HCT116 (cell line): ENCODE results near the gene GPR4. TPM values are rescaled to one million over a fixed set of nuclear protein-coding genes. Genes with fewer than 3 reads are reported as not detected.

Experiments
- ATAC-seq: fragments of 200-7000 bp; cut with Tn5 transposase; 2 replicates; pipeline ENCODE4 v1.9.1; 2020; ENCODE audit warnings: mild to moderate bottlenecking, moderate library complexity
- BruUV-seq: library from RNA; stranded (reverse); fragments of 400-500 nt; replicated peaks from 2 replicates; lab custom pipeline; 2021; lab: Mats Ljungman, UMichigan
- CTCF ChIA-PET: fragments of 300-600 bp; sonication (Branson Sonifier 250); formaldehyde crosslinking; loops from one replicate; lab custom pipeline; 2021; ENCODE audit warnings: antibody characterized with exemption; lab: Charles Lee
- POLR2A ChIA-PET: fragments of 300-600, 350-600 bp; sonication (Branson Sonifier 250); formaldehyde crosslinking; loops from one replicate; lab custom pipeline; 2021; ENCODE audit warnings: antibody characterized with exemption; lab: Charles Lee
- RAD21 ChIA-PET, 2 experiments: fragments of 300-600 bp; sonication (Branson Sonifier 250); formaldehyde crosslinking; loops; one replicate each; lab custom pipeline; 2023; ENCODE audit warnings: low total read pairs in 2 of 2; ENCODE audit not compliant: uncharacterized antibody in 2 of 2, unreplicated experiment in 2 of 2, low non-redundant PET in 1 of 2; lab: Charles Lee
- DNase-seq: peaks from one replicate; pipeline ENCODE4 v3.0.0-alpha.2; 2010; ENCODE audit warnings: low read depth, low spot score
- H2AFZ ChIP-seq: fragments of 200-600 bp; shearing (Covaris generic), sonication (generic); 2 replicates; pipeline ENCODE4 v1.6.1; 2017; ENCODE audit warnings: low read depth, mixed run types, mixed read lengths, antibody characterized with exemption, low read length; ENCODE audit not compliant: poor library complexity, severe bottlenecking
- H3K27ac ChIP-seq: 2 replicates; pipeline ENCODE4 v1.5.1; 2012; ENCODE audit warnings: low read depth, low read length
- H3K27me3 ChIP-seq: fragments of 200-600 bp; sonication (generic); 2 replicates; pipeline ENCODE4 v1.6.1; 2016; ENCODE audit warnings: mixed run types, low read length, mixed read lengths; ENCODE audit not compliant: insufficient read depth
- H3K36me3 ChIP-seq, 2 experiments: fragments of 200-500 bp in 1 of 2; fragments of 200-600 bp in 1 of 2; sonication (Bioruptor generic) in 1 of 2; sonication (generic) in 1 of 2; 2 replicates each; pipeline versions ENCODE4 v1.5.1 to v1.6.1; 2014 to 2016; ENCODE audit warnings: low read length in 2 of 2, inconsistent platforms in 1 of 2, mixed read lengths in 1 of 2, mixed run types in 1 of 2; ENCODE audit not compliant: insufficient read depth in 2 of 2, control insufficient read depth in 1 of 2
- H3K4me1 ChIP-seq, 2 experiments: fragments of 200-600 bp in 1 of 2; sonication (generic) in 1 of 2; 2 replicates each; pipeline versions ENCODE4 v1.5.1 to v1.6.1; 2012 to 2017; ENCODE audit warnings: low read length in 2 of 2, inconsistent platforms in 1 of 2, mild to moderate bottlenecking in 1 of 2, mixed read lengths in 1 of 2, mixed run types in 1 of 2, moderate library complexity in 1 of 2; ENCODE audit not compliant: insufficient read depth in 2 of 2, control insufficient read depth in 1 of 2
- H3K4me2 ChIP-seq: fragments of 200-600 bp; sonication (generic); 2 replicates; pipeline ENCODE4 v1.6.1; 2017; ENCODE audit warnings: mixed run types, low read length, mixed read lengths
- H3K4me3 ChIP-seq, 2 experiments: fragments of 200-600 bp in 1 of 2; sonication (generic) in 1 of 2; replicated peaks in 1 of 2; 2 replicates each; pipeline ENCODE4 v1.5.1; 2011 to 2016; ENCODE audit warnings: low read length in 2 of 2, control low read depth in 1 of 2, low read depth in 1 of 2, mild to moderate bottlenecking in 1 of 2, mixed read lengths in 1 of 2, mixed run types in 1 of 2
- H3K79me2 ChIP-seq: fragments of 200-600 bp; sonication (generic); 2 replicates; pipeline ENCODE4 v1.6.1; 2017; ENCODE audit warnings: mild to moderate bottlenecking, mixed run types, low read length, moderate library complexity, mixed read lengths; ENCODE audit not compliant: insufficient read depth
- H3K9ac ChIP-seq: fragments of 200-600 bp; sonication (generic); 2 replicates; pipeline ENCODE4 v1.6.1; 2016; ENCODE audit warnings: low read length, mixed read lengths
- H3K9me2 ChIP-seq: fragments of 200-600 bp; sonication (generic), shearing (Covaris generic); 2 replicates; pipeline ENCODE4 v1.6.1; 2017; ENCODE audit warnings: mixed run types, mild to moderate bottlenecking, moderate library complexity; ENCODE audit not compliant: insufficient read depth
- H3K9me3 ChIP-seq, 2 experiments: fragments of 200-500 bp in 1 of 2; fragments of 200-600 bp in 1 of 2; sonication (Bioruptor generic) in 1 of 2; sonication (generic) in 1 of 2; 2 replicates each; pipeline ENCODE4 v1.6.1; 2014 to 2017; ENCODE audit warnings: low read length in 2 of 2, mixed read lengths in 2 of 2, inconsistent platforms in 1 of 2, low read depth in 1 of 2, mild to moderate bottlenecking in 1 of 2, mixed run types in 1 of 2, moderate library complexity in 1 of 2; ENCODE audit not compliant: control insufficient read depth in 1 of 2, insufficient read depth in 1 of 2
- H4K20me1 ChIP-seq: fragments of 200-600 bp; sonication (generic), shearing (Covaris generic); 2 replicates; pipeline ENCODE4 v1.6.1; 2017; ENCODE audit warnings: mixed run types, mild to moderate bottlenecking, moderate library complexity; ENCODE audit not compliant: insufficient read depth
- CBX3 ChIP-seq: IDR thresholded peaks from 2 replicates; pipeline ENCODE4 v1.6.1; 2012; ENCODE audit warnings: low read depth
- EGR1 ChIP-seq: IDR thresholded peaks from 2 replicates; pipeline ENCODE4 v1.6.1; 2012; ENCODE audit warnings: low read depth
- FOSL1 ChIP-seq: IDR thresholded peaks from 2 replicates; pipeline ENCODE4 v1.6.1; 2012; ENCODE audit warnings: low read depth
- POLR2A ChIP-seq: IDR thresholded peaks from 2 replicates; pipeline ENCODE4 v1.7.0; 2011; ENCODE audit warnings: borderline replicate concordance; ENCODE audit not compliant: insufficient read depth, insufficient read length; ENCODE audit errors: extremely low read depth
- POLR2AphosphoS5 ChIP-seq: IDR thresholded peaks from 2 replicates; pipeline ENCODE4 v1.6.1; 2011; ENCODE audit warnings: mild to moderate bottlenecking, low read depth, low read length, moderate library complexity
- SP1 ChIP-seq: IDR thresholded peaks from 2 replicates; pipeline ENCODE4 v1.6.1; 2012; ENCODE audit warnings: low read depth
- TCF7L2 ChIP-seq: IDR thresholded peaks from 2 replicates; pipeline ENCODE4 v1.7.0; 2011; ENCODE audit warnings: borderline replicate concordance, inconsistent platforms; ENCODE audit not compliant: insufficient read depth, insufficient read length; ENCODE audit errors: extremely low read depth
- YY1 ChIP-seq: IDR thresholded peaks from 2 replicates; pipeline ENCODE4 v1.6.1; 2011; ENCODE audit warnings: low read length, low read depth, moderate library complexity, mild to moderate bottlenecking; ENCODE audit not compliant: insufficient replicate concordance; ENCODE audit errors: extremely low read depth
- ZBTB33 ChIP-seq: IDR thresholded peaks from 2 replicates; pipeline ENCODE4 v1.6.1; 2011; ENCODE audit warnings: mild to moderate bottlenecking, low read length, moderate library complexity; ENCODE audit not compliant: insufficient replicate concordance; ENCODE audit errors: extremely low read depth
- intact Hi-C: fragments of 100-400 bp; cut with micrococcal nuclease; formaldehyde crosslinking; loops from 2 replicates; pipeline ENCODE4 v1.10.0; 2022
- total RNA-seq: library from RNA; stranded (reverse); gene quantifications from one replicate; pipeline ENCODE4 v1.2.1, GENCODE V29; 2021; ENCODE audit not compliant: unreplicated experiment

Gene GPR4
- total RNA-seq, 1 experiment from 2014 or later, result 0.10 TPM

DNA sequence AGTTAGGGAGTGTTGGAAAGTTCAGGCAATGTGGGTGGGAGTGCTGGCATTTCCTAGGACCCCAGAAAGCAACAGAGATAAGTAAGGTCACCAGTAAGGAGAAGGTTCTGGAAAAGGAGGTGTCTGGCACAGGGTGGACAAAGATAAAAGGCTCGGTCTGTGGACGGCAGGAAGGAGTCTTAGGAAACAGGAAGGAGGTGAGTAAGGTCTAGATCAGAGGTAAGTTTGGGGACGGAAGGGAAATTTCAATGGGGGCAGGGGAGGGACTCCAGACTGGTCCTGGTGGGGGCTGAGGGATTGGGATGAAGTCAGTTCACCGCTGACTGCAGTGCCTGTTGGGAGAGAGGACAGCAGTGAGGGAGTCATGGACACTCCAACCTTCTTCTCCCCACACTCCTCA lies 9.6 kb downstream of the GPR4 start:
- DNase-seq, result no peak
- Histone ChIP-seq H3K4me2 (no peak overlapping the region), H3K27ac (no peak overlapping the region), H3K27me3 (peaks cover 2% of the 10 kb centered on the region; the same call in 1 of the 2 replicates), H3K4me1 (peaks cover 0 to 14% of the 10 kb centered on the region in 2 experiments; a peak in 2 of 4 replicates), H3K9ac (no peak overlapping the region), H4K20me1 (no peaks in the 10 kb centered on the region), H3K9me2 (no peaks in the 10 kb centered on the region), H3K9me3 (no peaks in the 10 kb centered on the region), H2AFZ (no peak overlapping the region), H3K36me3 (no peaks in the 10 kb centered on the region), H3K79me2 (no peaks in the 10 kb centered on the region), H3K4me3 (no peak overlapping the region)
- BruUV-seq, result no TSS peak
- intact Hi-C loops, result no loop called here
- ChIA-PET CTCF (interaction anchor here (0.6 to 2.6 kb wide), 2 partner anchors 45 to 50 kb away, joined by 3 to 40 read pairs; no protein-coding TSS in a partner anchor), POLR2A (interaction anchor here (0.8 kb wide), 1 partner anchor 22 kb away, joined by 5 read pairs; no protein-coding TSS in a partner anchor), RAD21 (interaction anchor here in 1 of 2 experiments (0.9 kb wide), 1 partner anchor 50 kb away, joined by 4 read pairs; no protein-coding TSS in a partner anchor)
- no peak for ATAC-seq
- TF ChIP-seq SP1, result no peak
- no peak for TF ChIP-seq YY1
- TF ChIP-seq CBX3, result no peak
- TF ChIP-seq TCF7L2, result peak; percentile 16

DNA sequence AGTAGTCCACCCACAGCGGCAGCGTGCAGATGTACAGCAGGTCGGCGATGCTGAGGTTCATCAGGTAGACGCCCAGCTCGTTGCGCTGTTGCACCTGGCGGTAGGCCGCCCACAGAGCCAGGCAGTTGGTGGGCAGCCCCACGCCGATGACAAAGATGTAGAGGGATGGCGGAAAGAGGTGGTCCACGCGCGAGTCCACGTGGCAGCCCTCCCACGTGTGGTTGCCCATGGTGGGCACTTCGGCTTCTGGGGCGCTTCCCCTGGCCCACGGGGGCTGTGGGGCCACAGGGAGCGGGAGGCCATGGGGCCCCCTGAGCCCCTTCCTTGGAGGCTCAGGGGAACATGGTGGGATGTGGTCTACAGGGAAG lies 10.4 kb downstream of the GPR4 start:
- Histone ChIP-seq H3K27ac (no peak overlapping the region), H3K4me3 (no peak overlapping the region), H3K79me2 (no peaks in the 10 kb centered on the region), H3K9me3 (no peaks in the 10 kb centered on the region), H3K4me2 (no peak overlapping the region), H3K4me1 (peaks cover 0 to 14% of the 10 kb centered on the region in 2 experiments; a peak in 2 of 4 replicates), H3K9ac (no peak overlapping the region), H3K9me2 (no peaks in the 10 kb centered on the region), H2AFZ (no peak overlapping the region), H4K20me1 (no peaks in the 10 kb centered on the region), H3K36me3 (no peaks in the 10 kb centered on the region), H3K27me3 (no peaks in the 10 kb centered on the region)
- ChIA-PET CTCF (interaction anchor here (0.9 to 2.6 kb wide), 5 partner anchors 9 to 101 kb away, joined by 3 to 40 read pairs (median 7); partner anchors contain the start of gene QPCTL), POLR2A (interaction anchor here (1.3 to 1.6 kb wide), 2 partner anchors 23 to 51 kb away, joined by 3 to 14 read pairs; no protein-coding TSS in a partner anchor), RAD21 (interaction anchor here in 1 of 2 experiments (1.7 kb wide), 1 partner anchor 51 kb away, joined by 17 read pairs; no protein-coding TSS in a partner anchor)
- DNase-seq (no peak), ATAC-seq (no peak)
- TF ChIP-seq POLR2AphosphoS5, result no peak
- no peak for TF ChIP-seq YY1
- no peak for TF ChIP-seq SP1
- no peak for TF ChIP-seq FOSL1
- no peak for TF ChIP-seq EGR1
- TF ChIP-seq ZBTB33, result no peak
- no peak for TF ChIP-seq POLR2A
- intact Hi-C loops, result loop anchor here (1.0 kb wide), 1 partner anchor 51 kb away; no protein-coding TSS in a partner anchor
- BruUV-seq, result no TSS peak
